Measurements from ENCODE around the gene HOXB9. TPM values are rescaled to one million over a fixed set of nuclear protein-coding genes. Genes with fewer than 3 reads are reported as not detected.

The HOXB9 gene
- total and polyA plus RNA-seq, 2 donors (not counting 1 experiment from before 2014, with no cell fraction given): not detected

- peak overlapping the region; percentile 98 for H3K27ac ChIP-seq (ENCODE audit: insufficient read depth, low read length)
- peak overlapping the region; percentile 59 for H3K9ac ChIP-seq (ENCODE audit: insufficient read depth, low read length)
- no peaks in the 10 kb centered on the region for H3K27me3 ChIP-seq (ENCODE audit: control insufficient read depth, insufficient read depth, low read length)
- TF ChIP-seq EZH2 (IDR thresholded peaks at IDR 0.05; ENCODE audit: low read length, missing control alignments) (no peak), CTCF (conservative IDR thresholded peaks at IDR 0.05 in 1 of 2, IDR thresholded peaks at IDR 0.05 in 1 of 2; ENCODE audit: low read depth in 1 of 2, low read length in 2 of 2) (no peak)
- H2AFZ ChIP-seq (ENCODE audit: low read length): no peak overlapping the region
- H3K4me1 ChIP-seq (ENCODE audit: control insufficient read depth, extremely low read depth, insufficient read depth, low read length): peaks cover 7% of the 10 kb centered on the region
- peaks cover 4% of the 10 kb centered on the region for H3K36me3 ChIP-seq (ENCODE audit: control insufficient read depth, insufficient read depth, low read length)
- H3K9me3 ChIP-seq (ENCODE audit: control insufficient read depth, insufficient read depth, low read depth, low read length): no peaks in the 10 kb centered on the region
- peak in 1 of 2 donors; percentile 79 for DNase-seq (ENCODE audit: low read depth in 2 of 2)
- H3K4me3 ChIP-seq (replicated peaks in 1 of 4; ENCODE audit: control extremely low read depth in 1 of 4, insufficient read depth in 1 of 4, low read depth in 3 of 4, low read length in 4 of 4): peak overlapping the region; percentile 57 to 98 (median 74)
- H3K4me2 ChIP-seq (ENCODE audit: extremely low read depth, insufficient read depth, low read length): peak overlapping the region; percentile 73
- no peaks in the 10 kb centered on the region for H4K20me1 ChIP-seq (ENCODE audit: control insufficient read depth, extremely low read depth, insufficient read depth, low read length)
- peaks cover 99% of the 10 kb centered on the region for H3K79me2 ChIP-seq (ENCODE audit: control insufficient read depth, insufficient read depth, low read length)
Measured at GRCh38 chr17:48577330-48577945, 48.7 kb downstream of the HOXB9 start.

- no peak for TF ChIP-seq CTCF (conservative IDR thresholded peaks at IDR 0.05 in 1 of 2, IDR thresholded peaks at IDR 0.05 in 1 of 2; ENCODE audit: low read depth in 1 of 2, low read length in 2 of 2)
- Histone ChIP-seq H3K36me3 (ENCODE audit: control insufficient read depth, insufficient read depth, low read length) (peaks cover 1% of the 10 kb centered on the region), H3K9me3 (ENCODE audit: control insufficient read depth, insufficient read depth, low read depth, low read length) (no peaks in the 10 kb centered on the region), H3K27me3 (ENCODE audit: control insufficient read depth, insufficient read depth, low read length) (no peaks in the 10 kb centered on the region), H2AFZ (ENCODE audit: low read length) (no peak overlapping the region), H3K4me2 (ENCODE audit: extremely low read depth, insufficient read depth, low read length) (peak overlapping the region; percentile 86), H4K20me1 (ENCODE audit: control insufficient read depth, extremely low read depth, insufficient read depth, low read length) (no peaks in the 10 kb centered on the region), H3K9ac (ENCODE audit: insufficient read depth, low read length) (peak overlapping the region; percentile 59), H3K4me3 (replicated peaks in 1 of 4; ENCODE audit: control extremely low read depth in 1 of 4, insufficient read depth in 1 of 4, low read depth in 3 of 4, low read length in 4 of 4) (peak overlapping the region; percentile 57 to 98 (median 74)), H3K79me2 (ENCODE audit: control insufficient read depth, insufficient read depth, low read length) (peaks cover 99% of the 10 kb centered on the region), H3K27ac (ENCODE audit: insufficient read depth, low read length) (peak overlapping the region; percentile 98), H3K4me1 (ENCODE audit: control insufficient read depth, extremely low read depth, insufficient read depth, low read length) (peaks cover 10% of the 10 kb centered on the region)
- peak in 1 of 2 donors; percentile 92 for DNase-seq (ENCODE audit: low read depth in 2 of 2)
Measured at GRCh38 chr17:48576479-48577309, 49.5 kb downstream of the HOXB9 start.

- peaks cover 12% of the 10 kb centered on the region for H3K4me1 ChIP-seq (ENCODE audit: control insufficient read depth, extremely low read depth, insufficient read depth, low read length)
- peak overlapping the region; percentile 25 to 98 (median 58) for H3K4me3 ChIP-seq (replicated peaks in 1 of 4; ENCODE audit: control extremely low read depth in 1 of 4, insufficient read depth in 1 of 4, low read depth in 3 of 4, low read length in 4 of 4)
- H3K4me2 ChIP-seq (ENCODE audit: extremely low read depth, insufficient read depth, low read length): peak overlapping the region; percentile 86
- no peaks in the 10 kb centered on the region for H3K27me3 ChIP-seq (ENCODE audit: control insufficient read depth, insufficient read depth, low read length)
- H4K20me1 ChIP-seq (ENCODE audit: control insufficient read depth, extremely low read depth, insufficient read depth, low read length): no peaks in the 10 kb centered on the region
- no peaks in the 10 kb centered on the region for H3K9me3 ChIP-seq (ENCODE audit: control insufficient read depth, insufficient read depth, low read depth, low read length)
- peak in 1 of 2 donors; percentile 83 for DNase-seq (ENCODE audit: low read depth in 2 of 2)
- H3K9ac ChIP-seq (ENCODE audit: insufficient read depth, low read length): peak overlapping the region; percentile 50
- H3K36me3 ChIP-seq (ENCODE audit: control insufficient read depth, insufficient read depth, low read length): peaks cover 1% of the 10 kb centered on the region
- H2AFZ ChIP-seq (ENCODE audit: low read length): no peak overlapping the region
- H3K79me2 ChIP-seq (ENCODE audit: control insufficient read depth, insufficient read depth, low read length): peaks cover 99% of the 10 kb centered on the region
- TF ChIP-seq EZH2 (IDR thresholded peaks at IDR 0.05; ENCODE audit: low read length, missing control alignments) (no peak), CTCF (conservative IDR thresholded peaks at IDR 0.05 in 1 of 2, IDR thresholded peaks at IDR 0.05 in 1 of 2; ENCODE audit: low read depth in 1 of 2, low read length in 2 of 2) (no peak)
- H3K27ac ChIP-seq (ENCODE audit: insufficient read depth, low read length): peak overlapping the region; percentile 98
Measured at GRCh38 chr17:48575673-48576478, 50.3 kb downstream of the HOXB9 start.

Measured in fibroblast of lung (primary cell).